Testis (tissue), 3 donors: ENCODE results near the gene CBFA2T2. TPM values are rescaled to one million over a fixed set of nuclear protein-coding genes. Genes with fewer than 3 reads are reported as not detected.
"Not testable (repeated sequence)": the region's sequence is repeated elsewhere in the genome, so short reads cannot be mapped to it uniquely, and the experiment has no call there.

Source experiments
- DNase-seq: peaks from one replicate; pipeline ENCODE4 v3.0.0-alpha.2; 2019
- H3K27ac ChIP-seq, 2 donors: fragments of 200-600 bp; sonication (generic); one replicate each; pipeline ENCODE4 v1.5.1; 2019
- H3K27me3 ChIP-seq: fragments of 200-600 bp; sonication (generic); one replicate; pipeline ENCODE4 v1.5.1; 2019
- H3K36me3 ChIP-seq: fragments of 200-600 bp; sonication (generic); one replicate; pipeline ENCODE4 v1.5.1; 2017; ENCODE audit warnings: low read depth; ENCODE audit errors: missing control alignments
- H3K4me1 ChIP-seq: fragments of 200-600 bp; sonication (generic); one replicate; pipeline ENCODE4 v1.5.1; 2019
- H3K4me3 ChIP-seq, 2 donors: fragments of 200-600 bp; sonication (generic); one replicate each; pipeline ENCODE4 v1.5.1; 2017 to 2019
- H3K9me3 ChIP-seq: fragments of 200-600 bp; sonication (generic); one replicate; pipeline ENCODE4 v1.5.1; 2017
- CTCF ChIP-seq, 3 experiments: fragments of 450-650 bp in 2 of 3; fragments of 200-600 bp in 1 of 3; sonication (generic) in 1 of 3; IDR thresholded peaks; one replicate each; pipeline ENCODE4 v1.5.1; 2016 to 2019; ENCODE audit warnings: antibody characterized with exemption in 3 of 3, mild to moderate bottlenecking in 2 of 3, moderate library complexity in 1 of 3
- POLR2A ChIP-seq: fragments of 450-650 bp; IDR thresholded peaks from one replicate; pipeline ENCODE4 v1.6.1; 2017; ENCODE audit warnings: antibody characterized with exemption, mild to moderate bottlenecking, moderate library complexity
- WGBS, 2 donors: methylation state at CpG; one replicate each; pipeline ENCODE4 v1.1.5; 2018; 5-methylcytosine and 5-hydroxymethylcytosine counted together
- intact Hi-C: fragments of 100-400 bp; cut with DNase I; formaldehyde crosslinking; loops from one replicate; pipeline ENCODE4 v1.15.1; 2023; ENCODE audit warnings: low total_unique reads
- polyA plus RNA-seq: library from polyadenylated mRNA; stranded (reverse); fragments of 350-450 nt; fragmentation: Illumina TruSeq; extraction: RNeasy Lipid Tissue Mini Kit (QIAGEN cat#74804); gene quantifications from one replicate; pipeline ENCODE4 v1.2.3, GENCODE V29; 2014; ENCODE audit warnings: low read depth, low replicate concordance; ENCODE audit not compliant: insufficient read depth
- total RNA-seq, 2 donors: library from RNA; depleted of rRNA; stranded (reverse); fragments of >200 nt; gene quantifications; one replicate each; pipeline ENCODE4 v1.2.3, GENCODE V29; 2016

CBFA2T2 gene
- total and polyA plus RNA-seq, 3 donors from 2014 or later, result 25.2 to 39.2 (median 33.1) TPM

GRCh38 chr20:33583143-33583542, 93.2 kb downstream of the CBFA2T2 start:
- intact Hi-C loops, result no loop called here
- H3K27me3 ChIP-seq, result no peaks in the 10 kb centered on the region
- H3K4me3 ChIP-seq, result no peak overlapping the region
- no peaks in the 10 kb centered on the region for H3K9me3 ChIP-seq
- TF ChIP-seq POLR2A (no peak), CTCF (IDR thresholded peaks at IDR 0.05) (no peak)
- H3K27ac ChIP-seq, result no peak overlapping the region
- no peaks in the 10 kb centered on the region for H3K4me1 ChIP-seq
- H3K36me3 ChIP-seq, result no peaks in the 10 kb centered on the region
- WGBS, 2 donors, result 94 to 98% methylated on average over 2 of the region's 2 CpGs
- DNase-seq, result no peak

GRCh38 chr20:33584976-33585375, 95.1 kb downstream of the CBFA2T2 start:
- Histone ChIP-seq H3K4me1 (no peaks in the 10 kb centered on the region), H3K27me3 (no peaks in the 10 kb centered on the region), H3K4me3 (no peak overlapping the region), H3K9me3 (no peaks in the 10 kb centered on the region), H3K36me3 (no peaks in the 10 kb centered on the region), H3K27ac (no peak overlapping the region)
- WGBS, 2 donors, result 88 to 92% methylated on average over 3 of the region's 3 CpGs
- DNase-seq, result no peak
- no peak for TF ChIP-seq POLR2A
- no peak for TF ChIP-seq CTCF (IDR thresholded peaks at IDR 0.05)
- intact Hi-C loops, result no loop called here

GRCh38 chr20:33585413-33585812, 95.5 kb downstream of the CBFA2T2 start:
- TF ChIP-seq CTCF (IDR thresholded peaks at IDR 0.05), result no peak
- no peak for TF ChIP-seq POLR2A
- Histone ChIP-seq H3K4me1 (no peaks in the 10 kb centered on the region), H3K36me3 (no peaks in the 10 kb centered on the region), H3K9me3 (no peaks in the 10 kb centered on the region), H3K27ac (no peak overlapping the region), H3K27me3 (no peaks in the 10 kb centered on the region), H3K4me3 (no peak overlapping the region)
- intact Hi-C loops, result no loop called here
- 70% methylated on average over 4 of the region's 4 CpGs for WGBS, 2 donors
- DNase-seq, result no peak

GRCh38 chr20:33589059-33589458, 99.2 kb downstream of the CBFA2T2 start:
- intact Hi-C loops, result no loop called here
- TF ChIP-seq POLR2A (no peak), CTCF (IDR thresholded peaks at IDR 0.05) (no peak)
- Histone ChIP-seq H3K9me3 (no peaks in the 10 kb centered on the region), H3K36me3 (no peaks in the 10 kb centered on the region), H3K4me3 (no peak overlapping the region), H3K27me3 (no peaks in the 10 kb centered on the region), H3K27ac (no peak overlapping the region), H3K4me1 (no peaks in the 10 kb centered on the region)
- DNase-seq, result no peak

GRCh38 chr20:33591901-33592300, 102.0 kb downstream of the CBFA2T2 start:
- H3K36me3 ChIP-seq, H3K9me3 ChIP-seq, H3K27ac ChIP-seq, H3K27me3 ChIP-seq, intact Hi-C loops, DNase-seq, H3K4me3 ChIP-seq, H3K4me1 ChIP-seq: not testable (repeated sequence)
- WGBS, 2 donors, result 81 to 86% methylated on average over 9 of the region's 9 CpGs
